Measurements from ENCODE around the gene C1orf35.

The C1orf35 gene

GRCh38 chr1:228145463-228146416 is 42.6 kb upstream of the C1orf35 start:
- TF ChIP-seq ZNF274 (IDR thresholded peaks at IDR 0.05; ENCODE audit: low read depth, low read length): no peak
- H3K4me3 ChIP-seq (ENCODE audit: low read length): no peak overlapping the region

- no peak overlapping the region for H3K4me3 ChIP-seq (ENCODE audit: low read length)
- TF ChIP-seq ZNF274 (IDR thresholded peaks at IDR 0.05; ENCODE audit: low read depth, low read length): no peak
Measured at GRCh38 chr1:228144993-228145343, 41.8 kb upstream of the C1orf35 start.

GRCh38 chr1:228144193-228144992 is 41.3 kb upstream of the C1orf35 start:
- TF ChIP-seq ZNF274 (IDR thresholded peaks at IDR 0.05; ENCODE audit: low read depth, low read length): no peak
- no peak overlapping the region for H3K4me3 ChIP-seq (ENCODE audit: low read length)

GRCh38 chr1:228143480-228144192 is 40.5 kb upstream of the C1orf35 start:
- TF ChIP-seq ZNF274 (IDR thresholded peaks at IDR 0.05; ENCODE audit: low read depth, low read length): no peak
- H3K4me3 ChIP-seq (ENCODE audit: low read length): no peak overlapping the region

- TF ChIP-seq ZNF274 (IDR thresholded peaks at IDR 0.05; ENCODE audit: low read depth, low read length): no peak
- no peak overlapping the region for H3K4me3 ChIP-seq (ENCODE audit: low read length)
Measured at GRCh38 chr1:228142701-228143136, 39.6 kb upstream of the C1orf35 start.

GRCh38 chr1:228142155-228142691 is 39.1 kb upstream of the C1orf35 start:
- peak overlapping the region; percentile 96; the same call in 1 of the 2 replicates for H3K4me3 ChIP-seq (ENCODE audit: low read length)

GRCh38 chr1:228141226-228142044 is 38.3 kb upstream of the C1orf35 start:
- peak overlapping the region; percentile 96 for H3K4me3 ChIP-seq (ENCODE audit: low read length)
- no peak for TF ChIP-seq ZNF274 (IDR thresholded peaks at IDR 0.05; ENCODE audit: low read depth, low read length)

More at GRCh38 chr1:228142155-228142691, 39.1 kb upstream of the C1orf35 start:
- no peak for TF ChIP-seq ZNF274 (IDR thresholded peaks at IDR 0.05; ENCODE audit: low read depth, low read length)

- TF ChIP-seq ZNF274 (IDR thresholded peaks at IDR 0.05; ENCODE audit: low read depth, low read length): no peak
- H3K4me3 ChIP-seq (ENCODE audit: low read length): peak overlapping the region; percentile 96
Measured at GRCh38 chr1:228140724-228141225, 37.6 kb upstream of the C1orf35 start.

- H3K4me3 ChIP-seq (ENCODE audit: low read length): peak within 1 kb of the TSS; percentile 96
- no peak for TF ChIP-seq ZNF274 (IDR thresholded peaks at IDR 0.05; ENCODE audit: low read depth, low read length)
Measured at GRCh38 chr1:228139931-228140723, 37.0 kb upstream of the C1orf35 start, which contains the start of gene GUK1. GUK1 (plus strand) TSS chr1:228140279; CDS start chr1:228140303, 24 bp downstream.

GRCh38 chr1:228139406-228139930 is 36.3 kb upstream of the C1orf35 start:
- TF ChIP-seq ZNF274 (IDR thresholded peaks at IDR 0.05; ENCODE audit: low read depth, low read length): no peak
- H3K4me3 ChIP-seq (ENCODE audit: low read length): peak overlapping the region; percentile 77

- H3K4me3 ChIP-seq (ENCODE audit: low read length): no peak overlapping the region
- TF ChIP-seq ZNF274 (IDR thresholded peaks at IDR 0.05; ENCODE audit: low read depth, low read length): no peak
Measured at GRCh38 chr1:228136901-228137300, 33.8 kb upstream of the C1orf35 start.

- no peak for TF ChIP-seq ZNF274 (IDR thresholded peaks at IDR 0.05; ENCODE audit: low read depth, low read length)
- no peak overlapping the region for H3K4me3 ChIP-seq (ENCODE audit: low read length)
Measured at GRCh38 chr1:228134591-228134990, 31.5 kb upstream of the C1orf35 start.
